GM12892 (cell line): ENCODE data around the gene PGLYRP4.
A peak's percentile ranks its signal among the peaks of the same experiment; 100 is the strongest.

Experiments
- DNase-seq: peaks from one replicate; pipeline ENCODE4 v3.0.0; 2011; ENCODE audit not compliant: insufficient read length
- FAIRE-seq: peaks from 2 replicates; lab custom pipeline; 2011; peaks lifted over from hg19 to GRCh38; lab: Jason Lieb, UNC
- POLR2A ChIP-seq: IDR thresholded peaks from 2 replicates; pipeline ENCODE4 v1.6.1; 2011; ENCODE audit warnings: low read depth, low read length, control low read depth
- POLR2AphosphoS5 ChIP-seq: IDR thresholded peaks from 2 replicates; pipeline ENCODE4 v1.6.1; 2011; ENCODE audit warnings: low read depth, low read length, control low read depth
- TAF1 ChIP-seq: IDR thresholded peaks from 2 replicates; pipeline ENCODE4 v1.6.1; 2011; ENCODE audit warnings: low read depth, mild to moderate bottlenecking, control low read depth, low read length, borderline replicate concordance

PGLYRP4 gene

GRCh38 chr1:153292740-153293479 lies 55.7 kb downstream of the PGLYRP4 start:
- no peak for FAIRE-seq

DNA sequence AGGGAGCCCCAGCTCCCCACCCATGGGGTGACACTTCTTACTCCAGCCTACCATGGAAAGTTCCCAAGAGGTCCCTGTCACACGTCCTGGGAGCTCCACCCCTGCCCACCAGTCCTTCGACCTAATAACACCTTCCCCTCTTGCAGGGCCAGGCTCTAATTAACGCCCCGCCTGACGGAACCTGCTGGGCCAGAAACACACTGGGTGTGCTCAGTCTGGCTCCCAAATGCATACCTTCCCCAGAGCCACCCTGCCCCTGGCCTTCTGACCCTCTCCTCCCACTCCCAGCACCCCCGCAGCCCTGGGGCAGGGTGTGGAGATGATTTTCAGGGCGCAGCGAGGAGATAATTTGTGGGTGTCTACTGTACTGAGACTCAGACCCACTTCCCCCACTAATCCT lies 56.5 kb downstream of the PGLYRP4 start:
- FAIRE-seq (no peak), DNase-seq (no peak)
- TF ChIP-seq TAF1 (no peak), POLR2A (no peak), POLR2AphosphoS5 (no peak)

More at GRCh38 chr1:153292740-153293479, 55.7 kb downstream of the PGLYRP4 start:
- no peak for TF ChIP-seq POLR2A
- no peak for TF ChIP-seq TAF1
- TF ChIP-seq POLR2AphosphoS5, result no peak
- no peak for DNase-seq

DNA sequence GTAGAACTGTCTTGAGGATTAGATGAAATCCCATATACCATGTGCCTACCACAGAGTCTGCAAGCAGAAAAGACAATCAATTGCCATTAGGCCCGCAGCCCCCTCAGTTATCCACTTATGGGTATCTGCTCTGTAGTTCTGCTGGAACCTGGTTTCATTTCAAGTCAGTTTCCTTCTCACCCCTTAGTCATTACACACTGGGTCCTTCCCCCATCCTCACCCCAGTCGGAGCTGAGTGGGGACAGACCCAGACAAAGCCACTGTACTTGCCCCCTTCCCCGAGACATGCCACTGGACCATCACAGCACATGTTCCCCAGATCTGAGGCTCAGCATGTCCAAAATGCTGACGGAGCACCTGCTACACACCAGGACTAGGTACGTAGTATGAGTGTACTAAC lies 57.1 kb downstream of the PGLYRP4 start:
- DNase-seq (no peak), FAIRE-seq (peak; percentile 94)
- TF ChIP-seq POLR2A (no peak), POLR2AphosphoS5 (no peak), TAF1 (no peak)

DNA sequence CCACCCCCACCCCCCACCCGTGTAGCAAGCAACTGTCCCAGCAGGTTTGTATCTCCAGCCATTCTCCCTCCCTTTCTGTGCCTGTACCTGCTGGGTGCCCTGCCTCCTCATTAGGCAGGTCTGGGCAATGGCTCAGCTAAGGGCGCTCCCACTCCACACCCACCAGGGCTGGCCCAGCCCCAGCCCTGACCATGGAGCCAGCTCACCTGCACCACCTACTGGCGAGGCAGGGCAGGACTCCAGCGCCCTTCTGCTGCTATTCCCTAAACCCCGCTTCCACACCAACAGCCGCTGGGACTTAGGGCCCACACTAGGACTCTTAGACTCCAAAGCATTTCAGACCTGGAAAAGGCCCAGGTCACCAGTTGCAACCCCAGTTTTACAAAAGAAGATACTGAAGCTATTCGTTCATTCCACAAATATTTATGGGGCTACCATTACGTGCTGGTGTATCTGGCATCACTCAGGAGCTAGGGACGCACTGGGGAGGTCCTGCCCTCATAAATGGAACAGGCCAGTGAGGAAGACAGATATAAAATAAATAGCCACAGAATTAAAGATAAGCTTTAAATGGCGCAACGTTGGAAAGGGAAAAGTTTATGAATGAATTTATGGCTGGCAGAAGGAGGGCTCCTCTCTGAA lies 59.9 kb downstream of the PGLYRP4 start:
- DNase-seq, result no peak
- FAIRE-seq, result no peak

More for the DNA sequence above, 59.9 kb downstream of the PGLYRP4 start:
- no peak for TF ChIP-seq TAF1
- TF ChIP-seq POLR2AphosphoS5, result no peak
- no peak for TF ChIP-seq POLR2A
